ENCODE results near the gene UBR3.
A peak's percentile ranks its signal among the peaks of the same experiment; 100 is the strongest.
"Not testable (repeated sequence)": the region's sequence is repeated elsewhere in the genome, so short reads cannot be mapped to it uniquely, and the experiment has no call there.

The UBR3 gene

GRCh38 chr2:169871369-169871768 is 44.1 kb downstream of the UBR3 start:
- DNase-seq = not testable (repeated sequence)

DNA sequence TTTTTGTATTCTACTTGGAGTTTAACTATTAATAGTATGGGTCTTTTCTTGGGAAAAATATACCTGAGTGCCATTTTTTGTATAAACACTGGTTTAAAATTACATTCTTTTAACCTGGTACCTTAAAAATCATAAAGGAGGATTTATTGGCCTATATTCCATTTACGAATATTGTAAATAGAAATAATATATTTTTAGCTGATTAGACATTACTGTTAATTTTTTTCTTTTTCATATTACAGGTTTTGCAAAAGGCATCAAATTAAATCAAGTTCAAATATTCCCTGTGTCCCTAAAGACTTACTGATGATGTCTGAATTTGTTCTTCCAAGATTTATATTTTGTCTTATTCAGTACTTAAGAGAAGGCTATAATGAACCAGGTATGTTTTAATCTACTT is 44.7 kb downstream of the UBR3 start:
- DNase-seq = no peak

DNA sequence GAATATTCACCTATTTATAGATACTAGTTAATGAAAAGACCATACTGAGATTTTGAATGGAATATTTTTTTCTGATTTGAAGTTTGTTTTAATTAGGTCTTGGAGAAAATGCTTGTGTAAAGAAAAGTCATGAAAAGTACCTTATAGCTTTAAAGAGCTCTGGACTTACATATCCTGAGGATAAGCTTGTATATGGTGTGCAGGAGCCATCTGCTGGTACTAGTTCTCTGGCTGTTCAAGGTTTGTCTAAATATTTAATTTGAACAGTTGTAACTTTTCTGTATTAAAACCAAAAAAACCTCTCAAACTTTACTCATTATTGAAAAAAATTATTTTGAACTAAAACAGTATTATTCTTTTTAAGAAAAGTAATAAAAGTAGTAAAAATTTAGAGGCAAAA is 50.1 kb downstream of the UBR3 start:
- peak; percentile 23 for DNase-seq

DNA sequence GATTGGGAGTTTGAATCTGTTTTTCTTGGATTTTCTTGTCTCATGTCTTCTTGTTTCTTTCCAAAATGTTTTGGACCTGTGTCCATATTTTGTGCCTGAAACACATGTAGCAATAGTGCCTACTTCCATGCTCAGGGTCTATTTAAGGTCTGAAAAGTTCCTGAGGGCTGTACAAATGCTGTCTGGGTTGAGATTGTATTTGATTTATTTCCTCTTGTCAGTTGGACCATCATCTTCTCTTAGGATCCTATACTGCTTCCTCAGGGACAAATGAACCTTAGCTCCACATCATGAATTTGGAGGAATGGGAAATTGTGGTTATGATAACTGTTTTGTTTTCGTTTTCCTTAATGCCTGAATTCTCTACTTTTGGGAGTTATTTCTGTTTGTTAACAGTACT is 59.9 kb downstream of the UBR3 start:
- no peak for DNase-seq

DNA sequence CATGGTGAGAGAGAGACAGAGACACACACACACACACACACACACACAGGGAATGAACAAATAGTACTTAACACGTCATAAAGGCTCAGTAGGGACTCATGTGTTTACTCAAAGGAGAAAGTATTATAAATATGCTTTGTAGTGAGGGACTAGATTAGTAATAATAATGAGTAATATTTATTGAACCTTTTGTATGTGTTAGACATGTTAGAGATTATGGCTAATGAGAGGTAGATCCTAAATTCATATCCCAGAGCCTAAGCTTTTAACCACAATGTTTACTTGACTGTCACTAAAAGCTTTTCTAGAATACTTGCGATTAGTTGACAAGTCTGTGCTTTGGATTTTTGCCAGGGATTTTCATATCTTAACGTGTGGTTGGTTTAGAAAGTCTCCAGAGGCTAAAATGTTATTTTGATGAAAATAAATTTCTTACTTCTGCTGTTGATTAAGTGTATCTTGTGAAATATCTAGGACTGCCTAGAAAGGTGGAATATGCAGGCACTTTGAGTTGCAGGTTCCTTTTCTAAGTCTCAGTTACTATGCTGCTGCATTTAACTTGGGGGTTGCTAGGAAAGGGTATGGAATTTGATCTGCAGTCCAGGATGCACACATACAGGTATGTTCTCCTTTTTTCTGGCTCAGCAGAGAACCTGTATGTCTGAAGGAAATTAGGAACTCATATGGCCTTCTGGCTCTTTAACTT is 64.5 kb downstream of the UBR3 start:
- DNase-seq = peak; percentile 41

GRCh38 chr2:169892951-169893350 is 65.7 kb downstream of the UBR3 start:
- no peak for DNase-seq

DNA sequence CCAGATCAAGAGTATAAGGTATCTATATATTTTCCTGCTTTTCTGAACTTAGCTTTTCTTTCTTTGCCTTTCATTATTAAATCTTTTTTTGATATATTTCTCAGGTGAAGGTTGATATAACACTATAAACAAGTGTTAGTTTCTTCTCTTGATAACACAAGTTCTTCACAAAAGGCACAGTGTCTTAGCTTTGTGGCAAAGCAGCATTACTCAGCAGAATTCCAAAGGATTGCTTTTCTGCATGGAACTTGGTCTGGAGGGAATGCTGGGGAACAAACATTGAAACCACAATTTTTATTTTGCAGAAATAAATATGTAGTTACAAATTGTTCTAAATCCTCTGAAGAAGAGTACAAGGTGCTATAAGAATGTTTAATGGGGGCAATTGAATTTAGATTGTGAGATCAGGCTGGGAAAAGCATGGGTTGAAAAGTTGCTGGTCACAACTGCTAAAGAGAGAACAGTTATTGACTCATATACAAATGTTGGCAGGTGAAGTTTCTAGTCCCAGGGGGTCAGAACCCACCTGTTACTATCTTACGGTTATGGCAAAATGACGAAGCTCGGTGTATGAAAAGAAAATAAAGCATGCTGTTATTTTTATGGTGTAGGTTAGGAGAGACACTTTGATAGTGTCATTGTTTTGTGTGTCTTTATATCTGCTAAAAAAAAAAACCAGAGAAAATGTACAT is 68.2 kb downstream of the UBR3 start:
- DNase-seq = peak; percentile 19

DNA sequence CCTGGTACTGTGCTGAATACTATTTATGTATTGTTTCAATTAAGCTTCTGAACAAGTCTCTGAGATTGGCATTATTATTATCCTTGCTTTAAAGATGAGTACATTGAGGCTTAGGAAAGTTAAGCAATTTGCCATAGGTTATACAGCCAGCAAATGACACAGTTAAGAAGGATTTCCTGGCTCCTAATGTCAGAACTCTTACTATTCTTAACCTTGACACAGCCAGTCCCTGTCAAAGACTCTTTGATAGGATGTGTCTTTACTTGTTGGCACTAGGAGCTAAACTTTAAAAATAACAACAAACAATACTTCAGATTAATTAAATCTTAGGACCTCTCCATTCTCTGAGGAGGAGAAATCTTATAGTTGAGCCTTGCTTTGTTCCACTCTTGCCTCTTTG is 70.6 kb downstream of the UBR3 start:
- no peak for DNase-seq

GRCh38 chr2:169900103-169900502 is 72.8 kb downstream of the UBR3 start:
- not testable (repeated sequence) for DNase-seq

GRCh38 chr2:169900686-169901085 is 73.4 kb downstream of the UBR3 start:
- DNase-seq = no peak

DNA sequence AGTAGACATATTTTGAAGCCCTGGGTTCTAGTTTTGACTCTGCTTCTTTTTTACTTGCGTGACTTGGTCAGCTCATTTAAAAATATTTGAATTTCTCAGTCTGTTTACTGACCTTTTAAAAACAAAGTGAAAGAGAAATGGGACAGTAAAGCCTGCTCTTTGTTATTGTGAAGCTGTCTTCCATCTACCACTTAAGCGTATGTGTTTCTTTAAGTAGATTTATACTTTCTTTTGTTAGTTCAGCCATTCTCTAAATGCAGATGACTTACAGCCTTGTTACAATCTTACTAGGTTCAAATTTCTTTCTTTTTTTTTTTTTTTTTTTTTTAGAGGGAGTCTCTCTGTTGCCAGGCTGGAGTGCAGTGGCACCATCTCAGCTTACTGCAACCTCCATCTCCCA is 79.5 kb downstream of the UBR3 start:
- no peak for DNase-seq

DNA sequence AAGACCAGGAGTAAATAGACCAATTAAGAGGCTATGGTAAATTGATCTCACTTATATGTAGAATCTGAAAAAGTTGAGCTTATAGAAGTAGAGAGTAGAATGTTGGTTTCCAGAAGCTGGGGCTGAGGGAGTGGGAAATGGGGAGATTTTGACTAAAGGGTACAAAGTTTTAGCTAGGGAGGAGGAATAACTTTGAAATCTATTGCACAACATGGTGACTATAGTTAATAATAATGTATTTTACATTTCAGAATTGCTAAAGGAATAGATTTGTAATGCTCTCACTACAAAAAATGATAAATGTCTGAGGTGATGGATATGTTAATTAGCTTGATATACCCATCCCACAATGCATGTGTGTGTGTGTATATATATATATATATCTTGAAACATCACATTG is 82.1 kb downstream of the UBR3 start:
- no peak for DNase-seq

- DNase-seq = no peak
These were observed 83.0 kb downstream of the UBR3 start for GRCh38 chr2:169910109-169910799.

DNA sequence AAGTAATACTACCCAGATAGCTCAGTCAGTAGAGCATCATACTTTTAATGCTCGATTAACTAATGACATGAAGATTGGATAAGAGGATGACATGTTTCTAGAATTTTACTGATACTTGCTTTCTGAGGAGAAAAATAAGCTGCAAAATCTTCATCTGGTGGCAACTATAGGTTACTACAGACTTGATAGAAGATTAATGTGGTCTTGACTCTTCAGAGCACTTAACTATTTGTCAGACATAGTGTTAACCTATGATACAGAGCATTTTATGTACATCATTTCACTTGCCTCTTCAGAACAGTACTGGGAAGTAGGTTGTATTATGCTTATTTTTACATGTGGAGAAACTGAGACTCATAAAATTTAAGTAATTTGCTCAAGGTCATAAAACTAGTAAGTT is 83.9 kb downstream of the UBR3 start:
- DNase-seq = no peak

- no peak for DNase-seq
These were observed 89.4 kb downstream of the UBR3 start for GRCh38 chr2:169916623-169917022.

DNA sequence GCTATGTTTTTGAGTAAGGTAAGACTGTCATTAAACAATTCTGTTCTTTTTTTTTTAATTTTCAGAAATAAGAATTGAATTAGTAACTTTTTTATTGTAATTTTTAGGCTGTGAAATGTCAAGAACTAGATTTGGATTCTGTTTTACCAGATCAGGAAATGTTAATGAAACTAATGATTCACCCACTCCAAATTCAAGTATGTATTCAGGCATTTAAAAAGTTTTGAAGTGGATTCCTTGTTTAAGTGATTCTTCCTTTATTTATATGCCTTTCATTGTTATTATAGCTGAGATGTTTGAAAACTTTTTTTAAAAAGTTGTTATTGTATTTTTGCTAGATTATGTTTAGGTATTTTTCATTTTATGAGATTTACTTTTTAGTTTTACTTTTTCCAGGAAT is 96.7 kb downstream of the UBR3 start:
- DNase-seq = no peak

DNA sequence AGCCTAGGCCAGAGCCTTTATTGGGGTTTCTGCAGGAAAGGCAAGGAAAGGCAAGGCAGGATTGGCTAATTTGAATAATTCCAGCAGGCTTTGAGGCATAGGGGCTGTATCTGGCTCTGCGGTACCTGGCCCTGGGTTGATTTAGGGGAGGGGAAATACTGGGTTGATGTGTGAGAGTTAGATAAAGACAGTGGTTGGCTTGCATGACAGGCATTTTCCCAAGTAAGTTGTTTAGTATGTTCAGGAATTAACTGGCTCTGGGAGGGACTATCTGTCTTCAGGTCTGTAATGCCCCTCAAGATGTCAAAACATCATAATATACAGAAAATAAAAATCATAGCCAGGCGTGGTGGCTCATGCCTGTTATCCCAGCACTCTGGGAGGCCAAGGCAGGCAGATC is 98.7 kb downstream of the UBR3 start:
- no peak for DNase-seq

DNA sequence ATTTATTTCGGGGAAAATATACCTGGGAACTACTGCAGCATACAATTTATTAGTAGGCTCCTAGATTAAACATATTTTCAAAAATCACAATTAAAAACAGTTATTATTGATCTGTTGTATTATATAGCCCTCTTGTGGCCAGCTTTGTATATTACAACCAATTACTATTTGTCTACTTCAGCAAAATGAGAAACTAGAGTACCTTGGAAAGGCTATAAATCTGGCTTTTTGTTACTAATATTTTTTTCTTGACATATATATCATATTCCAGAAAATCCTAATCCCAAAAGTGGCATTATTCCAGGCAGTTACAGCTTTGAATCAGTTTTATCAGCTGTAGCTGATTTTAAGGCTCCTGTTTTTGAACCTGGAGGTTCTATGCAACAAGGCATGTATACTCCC is 101.2 kb downstream of the UBR3 start:
- DNase-seq = peak; percentile 39

DNA sequence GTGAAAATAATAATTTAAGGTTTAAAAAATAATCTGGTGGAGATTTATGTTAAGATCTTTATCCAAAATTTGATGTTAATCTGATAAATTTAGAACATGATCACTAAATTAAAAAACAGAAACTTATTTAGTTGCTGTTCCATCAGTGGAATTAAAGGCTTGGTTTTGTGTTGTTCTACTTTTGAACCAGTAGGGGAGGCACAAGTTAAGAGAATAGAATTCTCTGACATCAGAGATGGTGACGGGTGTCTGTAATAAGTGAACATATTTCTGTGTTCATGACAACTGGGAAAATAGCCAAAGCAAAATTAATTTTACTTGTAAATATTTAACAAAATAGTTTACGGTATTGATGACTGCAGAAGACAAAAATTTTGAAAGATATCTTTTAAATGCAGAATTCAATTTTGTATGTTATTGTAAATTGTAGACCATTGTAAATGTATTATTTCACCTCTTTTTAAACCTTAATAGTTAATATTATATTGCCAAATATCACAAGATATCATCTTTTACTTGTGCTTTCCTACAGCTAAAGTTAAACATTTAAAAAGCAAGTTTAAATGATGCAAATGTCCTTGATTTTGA is 106.0 kb downstream of the UBR3 start:
- peak; percentile 50 for DNase-seq

DNA sequence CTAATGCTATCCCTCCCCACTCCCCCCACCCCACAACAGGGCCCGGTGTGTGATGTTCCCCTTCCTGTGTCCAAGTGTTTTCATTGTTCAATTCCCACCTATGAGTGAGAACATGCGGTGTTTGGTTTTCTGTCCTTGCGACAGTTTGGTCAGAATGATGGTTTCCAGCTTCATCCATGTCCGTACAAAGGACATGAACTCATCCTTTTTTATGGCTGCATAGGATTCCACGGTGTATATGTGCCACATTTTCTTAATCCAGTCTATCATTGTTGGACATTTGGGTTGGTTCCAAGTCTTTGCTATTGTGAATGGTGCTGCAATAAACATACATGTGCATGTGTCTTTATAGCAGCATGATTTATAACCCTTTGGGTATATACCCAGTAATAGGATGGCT is 109.4 kb downstream of the UBR3 start:
- DNase-seq = not testable (repeated sequence)

DNA sequence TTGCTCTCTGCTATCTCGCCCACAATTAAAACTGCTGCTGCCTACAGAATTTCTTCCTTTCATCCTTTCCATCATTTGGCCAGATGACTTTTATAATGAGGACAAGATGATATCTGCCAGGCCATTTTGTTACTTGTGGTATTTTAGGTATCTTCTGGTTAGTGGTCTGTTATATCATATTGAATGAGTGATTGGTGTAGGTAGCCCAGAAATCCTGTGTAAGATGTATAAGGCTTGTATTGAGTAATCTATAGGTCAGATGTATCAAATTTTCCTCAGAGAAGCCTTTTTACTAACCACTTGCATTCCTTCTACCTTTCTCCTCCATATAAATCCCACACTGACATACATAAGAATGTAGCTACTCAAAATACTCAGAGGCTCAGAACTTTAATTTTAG is 118.3 kb downstream of the UBR3 start:
- DNase-seq = no peak

DNA sequence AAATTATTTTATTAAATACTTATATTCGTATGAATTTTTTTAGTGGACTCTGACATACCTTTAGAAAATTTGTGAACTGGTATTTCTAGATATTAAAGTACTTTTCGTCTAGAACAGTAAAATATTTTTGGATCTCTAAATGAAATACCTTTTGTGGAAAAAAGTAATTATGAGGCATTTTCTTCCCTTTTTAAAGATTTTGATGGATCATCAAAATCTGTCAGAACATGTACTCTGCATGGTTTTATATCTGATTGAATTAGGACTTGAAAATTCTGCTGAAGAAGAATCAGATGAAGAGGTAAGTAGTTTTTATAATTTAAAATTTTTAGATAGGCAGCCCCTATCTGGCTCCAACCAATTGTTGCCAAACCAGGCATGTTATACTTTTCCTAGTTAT is 118.8 kb downstream of the UBR3 start:
- no peak for DNase-seq

DNA sequence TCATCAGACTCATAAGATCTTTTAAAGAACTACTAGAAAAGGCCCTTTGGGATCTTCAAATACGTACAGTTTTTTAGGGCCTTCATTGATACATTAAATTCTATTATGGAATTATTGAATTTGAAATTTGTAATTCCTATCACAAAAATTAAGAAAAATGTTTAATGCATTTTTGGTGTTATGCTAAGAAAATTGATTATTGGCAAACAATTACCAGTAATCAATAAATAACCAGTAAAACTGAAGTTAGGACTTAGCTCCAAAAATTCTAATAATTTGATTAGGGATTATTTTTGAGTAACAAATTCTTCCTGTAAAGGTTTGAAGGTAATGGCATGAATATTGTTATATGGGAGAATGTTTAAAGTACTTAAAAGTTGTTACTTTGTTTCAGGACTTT is 119.3 kb downstream of the UBR3 start:
- DNase-seq = no peak

DNA sequence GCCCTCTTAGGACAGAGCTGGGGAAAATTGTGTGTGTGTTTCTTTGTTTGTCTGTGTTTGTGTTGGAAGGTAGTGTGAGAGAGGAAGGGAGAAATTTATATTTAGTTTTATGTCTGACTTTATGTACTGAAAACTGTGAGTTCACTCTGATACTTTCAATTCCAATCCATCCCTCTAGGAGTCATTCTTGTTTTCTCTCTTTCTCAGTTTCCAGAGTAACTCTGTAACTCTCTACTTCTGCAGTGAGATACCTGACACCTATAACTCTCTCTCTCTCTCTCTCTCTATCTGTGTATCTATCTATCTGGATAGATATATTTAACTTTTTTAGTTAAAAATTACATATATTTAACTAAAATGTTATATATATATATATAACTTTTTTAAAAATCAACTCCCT is 128.7 kb downstream of the UBR3 start:
- DNase-seq = no peak
